H1 (cell line): ENCODE data around the gene ALDH4A1. TPM values are rescaled to one million over a fixed set of nuclear protein-coding genes. Genes with fewer than 3 reads are reported as not detected.

Experiments used
- CTCF ChIA-PET: fragments of 300-600 bp; sonication (Branson Sonifier 250); formaldehyde crosslinking; loops from one replicate; lab custom pipeline; 2021; ENCODE audit not compliant: partially characterized antibody; lab: Charles Lee
- POLR2A ChIA-PET: fragments of 300-600 bp; sonication (Branson Sonifier 250); formaldehyde crosslinking; loops from one replicate; lab custom pipeline; 2021; ENCODE audit warnings: inconsistent platforms; ENCODE audit not compliant: partially characterized antibody; lab: Charles Lee
- DNase-seq, 2 experiments: peaks; one replicate each; pipeline versions ENCODE4 v3.0.0 to v3.0.0-alpha.2; 2010 to 2022; ENCODE audit warnings: low spot score in 2 of 2, low read depth in 1 of 2, mixed read lengths in 1 of 2
- FAIRE-seq: peaks from 2 replicates; lab custom pipeline; 2011; peaks lifted over from hg19 to GRCh38; lab: Jason Lieb, UNC
- H2AFZ ChIP-seq: 2 replicates; pipeline ENCODE4 v1.8.1; 2012; ENCODE audit warnings: low read length, inconsistent platforms
- H2AK5ac ChIP-seq: 2 replicates; pipeline ENCODE4 v1.6.1; 2013; ENCODE audit warnings: low read depth, low read length
- H2BK120ac ChIP-seq: replicated peaks from 2 replicates; pipeline ENCODE3; 2013; ENCODE audit warnings: low read depth, low read length, inconsistent platforms
- H2BK12ac ChIP-seq: 2 replicates; pipeline ENCODE4 v1.6.1; 2013; ENCODE audit warnings: low read depth, low read length
- H2BK15ac ChIP-seq: 2 replicates; pipeline ENCODE4 v1.6.1; 2013; ENCODE audit warnings: low read length
- H2BK20ac ChIP-seq: 2 replicates; pipeline ENCODE4 v1.6.1; 2013; ENCODE audit warnings: low read length
- H2BK5ac ChIP-seq: 2 replicates; pipeline ENCODE4 v1.6.1; 2013; ENCODE audit warnings: low read depth, low read length
- H3K14ac ChIP-seq: 2 replicates; pipeline ENCODE4 v1.6.1; 2013; ENCODE audit warnings: inconsistent platforms; ENCODE audit not compliant: insufficient read length
- H3K18ac ChIP-seq: 2 replicates; pipeline ENCODE4 v1.6.1; 2013; ENCODE audit warnings: low read length; ENCODE audit errors: extremely low read depth
- H3K23ac ChIP-seq: 2 replicates; pipeline ENCODE4 v1.6.1; 2013; ENCODE audit warnings: inconsistent platforms; ENCODE audit not compliant: insufficient read length
- H3K23me2 ChIP-seq: 2 replicates; pipeline ENCODE4 v1.6.1; 2013; ENCODE audit warnings: low read depth, low read length
- H3K27ac ChIP-seq: 2 replicates; pipeline ENCODE4 v1.6.1; 2011; ENCODE audit warnings: low read depth, low read length, inconsistent platforms
- H3K27me3 ChIP-seq, 4 experiments: replicated peaks in 1 of 4; 1 replicate in 1 of 4; 2 replicates in 3 of 4; pipeline versions ENCODE4 v1.6.1 to v1.8.1; 2011 to 2013; ENCODE audit warnings: low read length in 3 of 4, mild to moderate bottlenecking in 3 of 4, inconsistent platforms in 2 of 4, mixed read lengths in 2 of 4, moderate library complexity in 1 of 4; ENCODE audit not compliant: control insufficient read depth in 3 of 4, insufficient read depth in 3 of 4; ENCODE audit errors: extremely low read depth in 1 of 4
- H3K36me3 ChIP-seq, 4 experiments: 2 replicates each; pipeline versions ENCODE4 v1.6.1 to v1.8.1; 2011 to 2013; ENCODE audit warnings: mild to moderate bottlenecking in 4 of 4, low read length in 3 of 4, moderate library complexity in 2 of 4, control low read depth in 1 of 4, inconsistent platforms in 1 of 4; ENCODE audit not compliant: insufficient read depth in 4 of 4, control insufficient read depth in 2 of 4
- H3K4ac ChIP-seq: replicated peaks from 2 replicates; pipeline ENCODE3; 2013; ENCODE audit warnings: low read length, low read depth, mixed read lengths, inconsistent platforms; ENCODE audit not compliant: insufficient read length
- H3K4me1 ChIP-seq, 4 experiments: replicated peaks in 1 of 4; 1 replicate in 1 of 4; 2 replicates in 3 of 4; pipeline versions ENCODE4 v1.6.1 to v1.8.1; 2011 to 2013; ENCODE audit warnings: low read length in 3 of 4, inconsistent platforms in 2 of 4, mixed read lengths in 1 of 4; ENCODE audit not compliant: insufficient read depth in 4 of 4, control insufficient read depth in 3 of 4
- H3K4me2 ChIP-seq, 2 experiments: 2 replicates each; pipeline versions ENCODE4 v1.6.1 to v1.8.1; 2011 to 2013; ENCODE audit warnings: low read depth in 2 of 2, low read length in 2 of 2, control low read depth in 1 of 2, inconsistent platforms in 1 of 2, mild to moderate bottlenecking in 1 of 2; ENCODE audit not compliant: insufficient read depth in 1 of 2
- H3K4me3 ChIP-seq, 4 experiments: fragments of 200-600, 300-600 bp in 1 of 4; sonication (generic), shearing (Covaris generic), sonication (Bioruptor Twin) in 1 of 4; 2 replicates each; pipeline versions ENCODE4 v1.5.1 to v1.8.1; 2011 to 2016; ENCODE audit warnings: low read length in 4 of 4, low read depth in 3 of 4, control low read depth in 2 of 4, inconsistent platforms in 2 of 4, mild to moderate bottlenecking in 2 of 4, mixed read lengths in 1 of 4, moderate library complexity in 1 of 4; ENCODE audit not compliant: insufficient read depth in 2 of 4; ENCODE audit errors: extremely low read depth in 1 of 4
- H3K56ac ChIP-seq: replicated peaks from 2 replicates; pipeline ENCODE3; 2013; ENCODE audit warnings: low read depth, mild to moderate bottlenecking, mixed read lengths, low read length, inconsistent platforms; ENCODE audit not compliant: insufficient read length
- H3K79me1 ChIP-seq: 2 replicates; pipeline ENCODE4 v1.6.1; 2013; ENCODE audit warnings: low read depth, low read length, control low read depth
- H3K79me2 ChIP-seq, 2 experiments: 2 replicates each; pipeline versions ENCODE4 v1.6.1 to v1.8.1; 2012 to 2013; ENCODE audit warnings: low read length in 2 of 2, mild to moderate bottlenecking in 2 of 2, inconsistent platforms in 1 of 2; ENCODE audit not compliant: insufficient read depth in 2 of 2, control insufficient read depth in 1 of 2
- H3K9ac ChIP-seq, 4 experiments: replicated peaks in 1 of 4; 1 replicate in 1 of 4; 2 replicates in 3 of 4; pipeline versions ENCODE4 v1.6.1 to v1.8.1; 2011 to 2013; ENCODE audit warnings: low read depth in 3 of 4, low read length in 3 of 4, control low read depth in 2 of 4, mild to moderate bottlenecking in 2 of 4, moderate library complexity in 2 of 4, inconsistent platforms in 1 of 4; ENCODE audit errors: extremely low read depth in 1 of 4
- H3K9me3 ChIP-seq, 2 experiments: 2 replicates each; pipeline versions ENCODE4 v1.6.1 to v1.8.1; 2012 to 2013; ENCODE audit warnings: mild to moderate bottlenecking in 2 of 2, moderate library complexity in 2 of 2, control low read depth in 1 of 2, inconsistent platforms in 1 of 2, low read depth in 1 of 2, low read length in 1 of 2, mixed read lengths in 1 of 2; ENCODE audit not compliant: insufficient read depth in 2 of 2
- H4K20me1 ChIP-seq, 2 experiments: replicated peaks in 1 of 2; 2 replicates each; pipeline versions ENCODE3 to v1.8.1; 2011 to 2013; ENCODE audit warnings: inconsistent platforms in 2 of 2, low read length in 2 of 2, mild to moderate bottlenecking in 1 of 2; ENCODE audit not compliant: insufficient read depth in 2 of 2, control insufficient read depth in 1 of 2
- H4K5ac ChIP-seq: 2 replicates; pipeline ENCODE4 v1.6.1; 2013; ENCODE audit warnings: low read length, low read depth, mixed read lengths, inconsistent platforms; ENCODE audit not compliant: insufficient read length
- H4K8ac ChIP-seq: 2 replicates; pipeline ENCODE4 v1.8.0; 2013; ENCODE audit warnings: mild to moderate bottlenecking, moderate library complexity, low read length, inconsistent platforms; ENCODE audit not compliant: insufficient read depth; ENCODE audit errors: extremely low read depth
- H4K91ac ChIP-seq: replicated peaks from 2 replicates; pipeline ENCODE3; 2013; ENCODE audit warnings: low read length, mixed read lengths, inconsistent platforms; ENCODE audit not compliant: insufficient read length
- BACH1 ChIP-seq: IDR thresholded peaks from 2 replicates; pipeline ENCODE4 v1.6.1; 2012; ENCODE audit warnings: low read length, improper control_type of control experiment
- CEBPB ChIP-seq: IDR thresholded peaks from 2 replicates; pipeline ENCODE4 v1.6.1; 2012; ENCODE audit warnings: low read depth, low read length
- EGR1 ChIP-seq: IDR thresholded peaks from 2 replicates; pipeline ENCODE4 v1.6.1; 2011; ENCODE audit warnings: low read depth, low read length, borderline replicate concordance
- FOSL1 ChIP-seq: IDR thresholded peaks from 2 replicates; pipeline ENCODE4 v1.6.1; 2011; ENCODE audit warnings: mild to moderate bottlenecking, low read depth, low read length, moderate library complexity; ENCODE audit not compliant: insufficient read depth
- SP1 ChIP-seq: IDR thresholded peaks from 2 replicates; pipeline ENCODE4 v1.6.1; 2011; ENCODE audit warnings: low read depth, low read length
- TEAD4 ChIP-seq: IDR thresholded peaks from 2 replicates; pipeline ENCODE4 v1.6.1; 2012; ENCODE audit warnings: low read depth, low read length, inconsistent platforms, mixed read lengths
- WGBS, 2 experiments: shearing (Covaris generic) in 1 of 2; methylation state at CpG; one replicate each; pipeline versions ENCODE4 v1.1.6 to v1.1.7; 2013 to 2015; ENCODE audit warnings: low lambda C conversion rate in 2 of 2, mixed read lengths in 2 of 2, inconsistent platforms in 1 of 2, low coverage in 1 of 2, missing lambda C conversion rate in 1 of 2; ENCODE audit not compliant: insufficient replicate concordance in 2 of 2, insufficient coverage in 1 of 2, insufficient read length in 1 of 2; ENCODE audit errors: extremely low coverage in 1 of 2, missing lambda C conversion rate in 1 of 2; 5-methylcytosine and 5-hydroxymethylcytosine counted together
- polyA plus RNA-seq, 7 experiments: library from polyadenylated mRNA; depleted of rRNA in 3 of 7; stranded (reverse) in 5 of 7; unstranded in 2 of 7; fragments of >200 nt in 5 of 7; fragments of 200-250 nt in 2 of 7; gene quantifications; 1 replicate in 5 of 7; 2 replicates in 1 of 7; 4 replicates in 1 of 7; pipeline versions ENCODE4 v1.2.1 to v1.2.3, GENCODE V29; 2011 to 2013; ENCODE audit warnings: missing spikeins in 2 of 7, mixed read lengths in 2 of 7
- total RNA-seq: library from RNA; stranded (reverse); fragmentation: NEBNext Ultra II Directional; extraction: Animal tissue kit (Norgen Biotek cat#: 25700); gene quantifications from 2 replicates; pipeline ENCODE4 v1.2.1, GENCODE V29; 2021
- TF ChIP-seq, protein P1 (sequence below): IDR thresholded peaks from 2 replicates; pipeline ENCODE4 v1.6.1; 2012; ENCODE audit warnings: inconsistent platforms

Gene ALDH4A1
- total and polyA plus RNA-seq, 2 of the 8 experiments (the other 6 are each of a cell fraction or from before 2014, with no cell fraction given) = 30.3 to 35.9 TPM

DNA sequence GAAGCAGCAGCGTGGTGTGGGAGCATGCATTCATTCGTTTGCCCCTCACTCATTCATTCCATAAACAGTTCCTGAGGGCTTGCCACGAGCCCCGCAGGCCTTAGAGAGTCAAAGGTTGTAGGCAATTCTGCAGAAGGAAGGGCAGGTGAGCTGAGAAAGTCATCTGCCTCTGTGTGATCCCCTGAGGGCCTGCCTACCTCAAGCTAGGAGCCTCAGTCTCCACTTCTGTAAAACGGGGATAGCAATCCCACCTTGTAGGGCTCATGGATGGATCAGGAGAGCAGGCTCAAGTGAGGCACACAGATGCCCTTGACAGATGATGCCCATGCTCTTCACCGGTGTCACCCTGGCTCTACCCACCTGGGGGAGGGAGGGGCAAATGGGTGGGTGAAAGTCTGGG is 26.6 kb upstream of the ALDH4A1 start:
- TF ChIP-seq BACH1 = no peak
- TF ChIP-seq TEAD4 = no peak
- no peak for TF ChIP-seq CEBPB
- no peak for TF ChIP-seq EGR1
- TF ChIP-seq SP1 = no peak
- TF ChIP-seq, protein P1, sequence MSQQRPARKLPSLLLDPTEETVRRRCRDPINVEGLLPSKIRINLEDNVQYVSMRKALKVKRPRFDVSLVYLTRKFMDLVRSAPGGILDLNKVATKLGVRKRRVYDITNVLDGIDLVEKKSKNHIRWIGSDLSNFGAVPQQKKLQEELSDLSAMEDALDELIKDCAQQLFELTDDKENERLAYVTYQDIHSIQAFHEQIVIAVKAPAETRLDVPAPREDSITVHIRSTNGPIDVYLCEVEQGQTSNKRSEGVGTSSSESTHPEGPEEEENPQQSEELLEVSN = no peak
- TF ChIP-seq FOSL1 = no peak
- Histone ChIP-seq H4K8ac (no peak overlapping the region), H3K9ac (no peak overlapping the region), H2AFZ (no peak overlapping the region), H3K23me2 (peaks cover 7% of the 10 kb centered on the region; the same call in 1 of the 2 replicates), H3K4me1 (peaks cover 0 to 8% (median 3%) of the 10 kb centered on the region in 4 experiments; a peak in 3 of 7 replicates), H3K36me3 (no peaks in the 10 kb centered on the region), H2BK12ac (no peak overlapping the region), H3K18ac (no peak overlapping the region), H3K14ac (no peak overlapping the region), H3K27me3 (no peaks in the 10 kb centered on the region), H2BK120ac (no peak overlapping the region), H3K4me3 (no peak overlapping the region), H3K23ac (no peak overlapping the region), H4K91ac (no peak overlapping the region), H3K79me2 (no peaks in the 10 kb centered on the region), H3K27ac (no peak overlapping the region), H3K4ac (no peak overlapping the region), H2BK15ac (no peak overlapping the region), H3K9me3 (no peaks in the 10 kb centered on the region), H2BK20ac (no peak overlapping the region), H4K5ac (no peak overlapping the region), H2BK5ac (no peak overlapping the region), H4K20me1 (no peaks in the 10 kb centered on the region), H3K4me2 (no peak overlapping the region), H2AK5ac (no peak overlapping the region), H3K79me1 (peaks cover 5% of the 10 kb centered on the region), H3K56ac (no peak overlapping the region)
- CTCF ChIA-PET = interaction anchor here (0.8 to 10.0 kb wide), 5 partner anchors 15 to 154 kb away, joined by 3 to 109 read pairs (median 5); no protein-coding TSS in a partner anchor
- 90% methylated on average over 5 of the region's 6 CpGs; no CpG with 5 or more reads in 1 of the 2 experiments for WGBS, 2 experiments
- DNase-seq (no peak), FAIRE-seq (no peak)
- POLR2A ChIA-PET = interaction anchor here (1.1 kb wide), 1 partner anchor 16 kb away, joined by 4 read pairs; no protein-coding TSS in a partner anchor
